22Rv1 (cell line): ENCODE measurements around the gene TLE3.

Experiments
- H3K27ac ChIP-seq: fragments of 450-650 bp; 2 replicates; pipeline ENCODE4 v1.5.1; 2017
- CTCF ChIP-seq: fragments of 450-650 bp; IDR thresholded peaks from 2 replicates; pipeline ENCODE4 v1.5.1; 2017; ENCODE audit warnings: mild to moderate bottlenecking
- ZFX ChIP-seq: fragments of 450-650 bp; IDR thresholded peaks from 2 replicates; pipeline ENCODE4 v1.6.1; 2017; ENCODE audit warnings: antibody characterized with exemption, borderline replicate concordance

TLE3 gene

GRCh38 chr15:70125605-70126004 lies 27.9 kb upstream of the TLE3 start:
- TF ChIP-seq CTCF (no peak), ZFX (no peak)
- H3K27ac ChIP-seq, result no peak overlapping the region

- TF ChIP-seq CTCF (0 out of 2 replicates have a peak, but pooled peaks have one; percentile 11), ZFX (no peak)
- H3K27ac ChIP-seq, result no peak overlapping the region
Measured at GRCh38 chr15:70121624-70122302, 24.0 kb upstream of the TLE3 start.

- TF ChIP-seq ZFX (no peak), CTCF (no peak)
Measured at GRCh38 chr15:70120958-70121623, 23.4 kb upstream of the TLE3 start.

GRCh38 chr15:70119911-70120508 lies 22.3 kb upstream of the TLE3 start:
- H3K27ac ChIP-seq, result no peak overlapping the region
- TF ChIP-seq ZFX (no peak), CTCF (no peak)

More at GRCh38 chr15:70120958-70121623, 23.4 kb upstream of the TLE3 start:
- no peak overlapping the region for H3K27ac ChIP-seq

- H3K27ac ChIP-seq, result no peak overlapping the region
- TF ChIP-seq CTCF (no peak), ZFX (no peak)
Measured at GRCh38 chr15:70118599-70118998, 20.9 kb upstream of the TLE3 start.

- no peak for TF ChIP-seq CTCF
- TF ChIP-seq ZFX, result no peak
- no peak overlapping the region for H3K27ac ChIP-seq
Measured at GRCh38 chr15:70116317-70116716, 18.6 kb upstream of the TLE3 start.

- no peak overlapping the region for H3K27ac ChIP-seq
- TF ChIP-seq ZFX, result no peak
- no peak for TF ChIP-seq CTCF
Measured at GRCh38 chr15:70114221-70114620, 16.5 kb upstream of the TLE3 start.
